ENCODE measurements around the gene SH3BP2.

SH3BP2 gene

GRCh38 chr4:2832981-2833670, 40.2 kb downstream of the SH3BP2 start:
- no peak for DNase-seq (ENCODE audit: low read depth)

- DNase-seq (ENCODE audit: low read depth) = no peak
Measured at GRCh38 chr4:2833671-2834000, 40.8 kb downstream of the SH3BP2 start.

DNA sequence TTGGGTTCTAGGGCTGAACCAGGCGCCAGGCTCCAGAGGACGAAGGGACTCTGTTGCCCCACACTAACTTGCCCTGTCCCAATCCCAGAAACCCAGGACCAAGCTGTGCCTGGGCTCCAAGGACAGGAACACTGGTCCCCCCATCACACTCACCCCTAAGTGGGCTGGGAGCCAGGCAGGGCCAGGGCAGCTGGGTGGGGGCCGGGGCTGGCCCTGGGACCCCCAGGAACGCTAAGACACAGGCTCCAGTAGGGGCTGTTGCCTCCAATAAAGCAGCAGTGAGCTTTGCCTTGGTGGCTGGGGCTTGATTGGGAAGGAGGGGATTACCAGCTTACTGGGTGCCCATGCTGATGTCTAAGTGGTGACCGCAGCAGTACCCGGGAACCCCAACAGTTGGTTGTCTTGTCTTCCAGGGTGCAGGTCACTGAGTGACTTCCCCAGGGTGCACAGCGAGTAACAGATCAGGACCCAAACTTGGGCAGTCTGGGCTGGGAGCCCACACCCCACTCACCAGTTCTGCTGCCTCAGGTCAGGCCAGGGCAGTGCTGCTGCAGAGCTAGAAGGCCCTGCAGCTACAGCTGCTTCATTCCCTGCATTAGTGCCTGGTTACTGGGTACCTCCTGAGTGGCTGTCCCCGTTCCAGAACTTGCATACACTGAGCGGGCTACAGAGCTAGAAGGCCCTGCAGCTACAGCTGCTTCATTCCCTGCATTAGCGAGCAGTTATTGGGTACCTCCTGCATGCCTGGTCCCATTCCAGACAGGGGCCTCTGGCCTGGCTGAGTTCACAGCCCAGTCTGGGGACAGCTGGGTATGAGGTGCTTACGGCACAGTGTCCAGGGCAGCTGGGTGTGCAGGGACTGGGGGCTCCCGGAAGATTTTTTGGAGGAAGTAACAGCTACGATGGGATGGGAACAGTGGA, 41.4 kb downstream of the SH3BP2 start:
- DNase-seq (ENCODE audit: low read depth) = no peak

DNA sequence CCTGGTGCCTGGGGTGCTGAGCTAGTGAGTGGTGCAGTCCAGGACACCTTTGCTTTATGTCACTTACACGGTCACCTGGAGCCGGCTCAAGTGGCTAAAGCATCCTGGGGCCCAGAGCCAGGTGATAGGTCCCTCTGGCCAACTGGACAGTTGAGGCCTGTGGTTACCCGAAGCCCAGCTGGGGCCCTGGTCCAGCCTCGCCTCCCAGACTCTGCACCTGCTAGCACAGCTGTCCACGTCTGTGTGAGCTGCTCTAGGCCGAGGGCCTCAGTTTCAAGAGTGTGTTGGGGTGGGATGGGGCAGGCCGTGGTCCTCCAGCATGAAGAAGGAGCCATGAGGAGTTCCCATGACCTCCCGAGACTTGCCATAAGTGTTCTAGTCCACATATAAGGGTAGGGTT, 43.1 kb downstream of the SH3BP2 start:
- DNase-seq (ENCODE audit: low read depth) = no peak

- no peak for DNase-seq (ENCODE audit: low read depth)
Measured at GRCh38 chr4:2836391-2836859, 43.5 kb downstream of the SH3BP2 start.

- no peak for DNase-seq (ENCODE audit: low read depth)
Measured at GRCh38 chr4:2837110-2837903, 44.4 kb downstream of the SH3BP2 start.

- DNase-seq (ENCODE audit: low read depth) = peak; percentile 34
Measured at GRCh38 chr4:2837904-2838496, 45.1 kb downstream of the SH3BP2 start.

DNA sequence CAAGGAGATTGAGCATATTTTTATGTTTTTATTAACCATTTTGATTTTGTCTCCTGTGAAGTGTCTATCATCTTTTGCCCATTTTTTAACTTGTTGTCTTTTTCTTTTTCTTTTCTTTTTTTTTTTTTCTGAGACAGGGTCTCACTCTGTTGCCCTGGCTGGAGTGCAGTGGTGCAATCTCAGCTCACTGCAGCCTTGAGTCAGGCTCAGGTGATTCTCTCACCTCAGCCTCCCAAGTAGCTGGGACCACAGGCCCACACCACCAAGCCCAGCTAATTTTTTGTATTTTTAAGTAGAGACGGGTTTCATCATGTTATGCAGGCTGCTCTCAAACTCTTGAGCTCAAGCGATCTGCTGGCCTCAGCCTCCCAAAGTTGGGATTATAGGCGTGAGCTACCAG, 46.2 kb downstream of the SH3BP2 start:
- no peak for DNase-seq (ENCODE audit: low read depth)

DNA sequence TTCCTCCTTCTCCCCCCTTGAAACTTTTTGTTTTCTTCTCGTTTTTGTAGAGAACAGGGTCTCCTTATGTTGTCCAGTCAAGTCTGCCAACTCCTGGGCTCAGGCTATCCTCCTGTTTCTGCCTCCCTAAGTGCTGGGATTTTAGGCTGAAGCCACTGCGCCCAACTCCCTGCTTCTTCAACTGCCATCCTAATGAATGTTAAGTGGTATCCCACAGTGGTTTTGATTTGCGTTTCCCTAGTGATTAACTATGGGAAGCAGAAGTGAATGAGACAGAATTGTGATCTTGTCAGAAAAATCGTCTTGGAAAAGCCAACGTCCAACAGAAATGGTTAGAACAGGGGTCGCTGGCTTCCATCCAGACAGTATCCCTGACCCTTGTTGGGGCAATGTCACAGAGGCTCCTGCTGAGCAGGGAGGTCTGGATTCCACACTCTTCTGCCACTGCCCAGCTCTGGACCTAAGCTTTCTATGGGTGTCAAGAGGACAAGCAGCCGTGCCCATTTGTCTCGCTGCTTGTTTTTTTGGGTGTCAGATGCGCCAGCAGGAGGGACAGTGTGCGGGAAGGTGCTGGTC, 49.9 kb downstream of the SH3BP2 start:
- no peak for DNase-seq (ENCODE audit: low read depth)

DNA sequence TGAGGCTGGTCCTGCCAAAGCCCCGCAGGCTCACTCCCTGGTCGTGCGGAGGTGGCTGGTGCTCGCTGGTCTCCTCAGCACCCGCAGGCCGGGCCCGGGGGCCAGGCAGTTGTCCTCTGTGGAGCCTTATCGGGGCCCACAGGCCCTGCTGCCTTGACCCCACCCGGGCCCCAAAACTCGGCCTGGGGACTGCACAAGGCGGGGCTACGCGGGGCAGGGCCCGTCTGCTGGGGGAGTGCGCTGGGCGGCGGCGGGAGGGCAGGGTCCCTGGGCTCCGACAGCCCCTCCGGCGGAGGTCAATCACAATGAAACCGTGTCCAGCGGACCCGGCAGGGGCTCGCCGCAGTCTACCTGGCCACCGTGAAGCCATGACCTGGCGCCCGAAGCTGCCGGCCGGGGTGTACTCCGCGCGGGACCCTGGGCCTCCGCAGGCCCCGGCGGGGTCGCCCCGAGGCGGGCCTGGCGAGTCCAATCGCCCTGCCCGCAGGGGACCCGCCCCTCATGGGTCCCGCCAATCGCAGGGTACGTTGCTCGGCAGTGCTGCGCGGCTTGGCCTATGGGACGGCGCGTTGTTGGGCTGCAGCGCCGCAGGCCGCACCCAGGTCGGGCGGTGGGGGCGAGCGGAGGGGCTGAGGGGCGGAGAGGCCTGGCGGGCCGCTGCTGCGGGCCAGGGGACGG, 50.5 kb downstream of the SH3BP2 start, which contains the start of gene ADD1:
Gene ADD1 (plus strand): TSS at position 582 of the 678 bp plus-strand sequence. CDS start 32,072 bp downstream, outside the sequence.
- peak; percentile 85 for DNase-seq (ENCODE audit: low read depth)

DNA sequence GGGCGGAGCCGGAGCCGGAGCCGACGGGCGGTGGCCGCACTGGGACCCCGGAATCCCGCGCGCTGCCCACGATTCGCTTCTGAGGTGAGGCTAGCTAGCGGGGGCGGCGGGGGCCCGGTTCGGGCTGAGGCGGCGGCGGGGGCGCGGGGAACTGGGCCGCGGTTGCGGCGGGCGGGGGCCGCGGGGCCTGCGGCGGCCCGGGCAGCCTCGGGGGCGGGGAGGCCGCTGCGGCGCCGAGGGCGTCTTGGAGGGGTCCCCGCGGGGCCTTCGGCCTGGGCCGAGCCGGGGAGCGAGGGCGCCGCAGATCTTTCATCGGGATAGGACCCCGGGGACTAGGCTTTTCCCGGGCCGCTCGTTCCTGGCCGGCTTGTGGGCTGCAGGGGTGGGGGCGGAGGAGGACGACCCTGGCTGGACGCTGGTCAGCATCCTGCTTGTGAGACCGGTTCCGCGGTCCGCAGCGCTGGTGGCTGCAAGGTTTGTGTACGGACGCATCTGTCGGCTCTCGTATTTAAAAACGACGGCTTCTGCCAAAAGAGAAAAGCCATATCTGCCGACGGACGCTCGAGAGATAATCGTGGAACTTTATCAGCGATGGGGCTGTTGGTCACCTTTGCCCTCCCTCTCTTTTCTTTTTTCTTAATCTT, 51.2 kb downstream of the SH3BP2 start:
- no peak for DNase-seq (ENCODE audit: low read depth)

DNA sequence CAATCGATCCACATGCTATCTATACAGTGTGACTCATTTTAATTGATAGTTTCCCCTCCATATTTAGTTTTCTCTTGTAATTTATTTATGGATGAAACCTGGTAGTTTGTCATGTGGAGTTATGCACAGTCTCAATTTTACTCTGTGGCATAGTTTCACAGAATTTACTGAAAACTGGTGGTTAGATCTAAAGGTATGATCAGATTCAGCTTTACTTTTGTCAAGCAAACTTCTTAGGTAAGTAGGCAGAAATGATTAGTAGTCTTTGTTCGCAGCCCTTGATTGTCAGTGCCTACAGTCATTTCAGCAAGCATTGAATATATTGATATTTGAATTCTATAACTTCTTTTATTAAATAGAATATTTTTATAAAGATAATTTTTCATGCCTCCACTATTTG, 53.3 kb downstream of the SH3BP2 start:
- DNase-seq (ENCODE audit: low read depth) = no peak

- DNase-seq (ENCODE audit: low read depth) = no peak
Measured at GRCh38 chr4:2847302-2847871, 54.5 kb downstream of the SH3BP2 start.

GRCh38 chr4:2848449-2848848, 55.6 kb downstream of the SH3BP2 start:
- no peak for DNase-seq (ENCODE audit: low read depth)

DNA sequence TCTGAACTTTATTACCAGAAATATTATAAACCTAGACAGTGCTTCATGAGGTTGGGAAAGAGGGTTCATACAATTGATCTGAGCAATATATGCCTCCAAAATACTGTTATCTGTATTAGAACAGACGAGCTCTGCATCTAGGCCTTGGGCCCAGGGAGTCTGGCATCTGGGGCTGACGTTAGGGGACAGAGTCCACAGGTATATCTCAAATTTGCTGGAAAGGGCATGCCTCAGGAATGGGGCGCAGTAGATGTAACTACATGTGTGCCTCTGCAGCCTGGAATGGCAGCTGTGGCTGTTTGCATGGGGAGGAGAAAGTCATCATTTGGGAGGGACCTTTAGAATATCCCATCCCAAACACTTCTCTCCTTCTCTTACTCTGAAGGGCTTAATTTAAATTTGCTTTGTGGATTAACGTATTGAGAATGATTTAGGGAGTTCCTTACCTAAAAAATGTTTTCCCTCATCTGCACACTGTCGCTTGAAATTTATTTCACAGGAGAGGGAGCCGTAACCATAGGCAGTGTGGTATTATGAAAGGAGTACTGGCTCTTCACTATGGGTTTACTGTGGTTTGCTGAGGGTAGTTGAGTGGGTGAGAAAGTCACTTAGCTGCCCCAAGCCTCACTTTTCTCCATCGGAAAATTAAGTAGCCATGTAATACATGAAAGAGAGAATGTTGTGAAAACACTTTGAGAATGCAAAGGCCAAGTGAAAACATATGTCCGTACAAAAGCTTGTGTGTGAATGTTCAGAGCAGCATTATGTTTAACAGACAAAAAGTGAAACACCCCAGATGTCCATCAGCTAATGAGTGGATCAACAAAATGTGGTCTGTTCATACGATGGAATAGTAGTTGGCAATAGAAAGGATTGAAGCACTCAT, 56.6 kb downstream of the SH3BP2 start:
- DNase-seq (ENCODE audit: low read depth) = no peak

DNA sequence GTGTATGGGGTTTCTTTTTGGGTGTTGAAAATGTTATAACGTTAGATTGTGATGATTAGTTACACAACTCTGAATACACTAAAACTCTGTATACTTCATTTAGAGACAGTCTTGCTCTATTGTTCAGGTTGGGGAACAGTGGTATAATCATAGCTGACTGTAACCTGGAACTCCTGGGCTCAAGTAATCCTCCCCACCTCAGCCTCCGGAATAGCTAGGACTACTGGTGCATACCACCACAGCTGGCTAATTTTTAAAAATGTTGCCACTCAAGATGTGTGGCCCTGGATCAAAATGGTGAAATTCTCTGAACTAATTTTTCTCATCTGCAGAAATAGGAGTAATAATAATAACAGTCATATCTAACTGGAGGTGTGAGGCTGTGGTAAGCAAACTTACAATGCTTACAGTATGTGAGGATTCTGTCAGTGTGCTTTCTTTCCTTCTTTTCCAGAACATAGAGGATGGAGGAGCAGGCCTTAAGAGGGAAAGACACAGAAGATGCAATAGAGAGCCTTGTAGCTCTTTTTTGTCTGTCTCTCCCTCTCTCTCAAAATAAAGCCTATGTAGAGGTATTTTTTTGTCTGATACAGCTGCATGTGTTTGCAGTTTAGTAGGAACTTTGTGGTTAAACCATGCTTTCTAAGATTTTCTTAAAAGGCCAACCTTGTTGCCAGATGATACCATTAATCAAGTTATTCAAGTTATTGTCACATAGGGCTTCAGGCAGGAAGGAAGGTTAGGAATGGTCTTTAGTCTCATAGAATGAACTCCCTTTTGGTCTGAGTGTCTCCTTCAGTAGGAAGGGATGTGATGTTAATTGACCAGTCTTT, 58.3 kb downstream of the SH3BP2 start:
- no peak for DNase-seq (ENCODE audit: low read depth)

DNA sequence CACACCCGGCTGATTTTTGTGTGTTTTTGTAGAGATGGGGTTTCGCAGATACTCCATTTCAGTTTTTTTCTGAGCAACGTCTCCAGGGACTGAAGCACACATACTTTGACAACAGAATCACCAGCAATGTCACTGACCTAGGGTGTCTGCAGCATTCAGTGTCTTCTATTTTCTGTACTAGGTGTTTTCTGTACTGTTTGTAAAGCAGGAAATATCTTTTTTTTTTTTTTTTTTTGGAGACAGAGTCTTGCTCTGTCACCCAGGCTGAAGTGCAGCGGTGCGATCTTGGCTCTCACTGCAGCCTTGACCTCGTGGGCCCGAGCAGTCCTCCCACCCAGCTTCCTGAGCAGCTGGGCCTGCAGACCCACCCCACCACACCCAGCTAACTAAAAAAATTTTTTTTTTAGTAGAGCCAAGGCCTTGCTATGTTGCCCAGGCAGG, 59.6 kb downstream of the SH3BP2 start:
- no peak for DNase-seq (ENCODE audit: low read depth)

GRCh38 chr4:2855584-2855983, 62.7 kb downstream of the SH3BP2 start:
- no peak for DNase-seq (ENCODE audit: low read depth)

Data from stimulated activated CD8-positive, alpha-beta memory T cell treated with anti-CD3 and anti-CD28 coated beads, Interleukin-7, amount 100 ng/mL, for 24 hours (primary cell).